SU-DHL-6 (cell line): ENCODE results near the gene SNX25.

Source experiments
- EZH2phosphoT487 ChIP-seq: fragments of 200-600 bp; sonication (generic), shearing (Covaris generic); conservative IDR thresholded peaks from 2 replicates; pipeline ENCODE4 v1.6.1; 2018; ENCODE audit warnings: mild to moderate bottlenecking, antibody characterized with exemption, low read length, moderate library complexity, mixed read lengths
- TF ChIP-seq, protein P1 (sequence below): fragments of 200-600 bp; sonication (generic); IDR thresholded peaks from one replicate; pipeline ENCODE4 v1.5.1; 2017; ENCODE audit warnings: antibody characterized with exemption, mild to moderate bottlenecking, low read length, moderate library complexity; ENCODE audit not compliant: insufficient read depth, poor library complexity, severe bottlenecking

DNA sequence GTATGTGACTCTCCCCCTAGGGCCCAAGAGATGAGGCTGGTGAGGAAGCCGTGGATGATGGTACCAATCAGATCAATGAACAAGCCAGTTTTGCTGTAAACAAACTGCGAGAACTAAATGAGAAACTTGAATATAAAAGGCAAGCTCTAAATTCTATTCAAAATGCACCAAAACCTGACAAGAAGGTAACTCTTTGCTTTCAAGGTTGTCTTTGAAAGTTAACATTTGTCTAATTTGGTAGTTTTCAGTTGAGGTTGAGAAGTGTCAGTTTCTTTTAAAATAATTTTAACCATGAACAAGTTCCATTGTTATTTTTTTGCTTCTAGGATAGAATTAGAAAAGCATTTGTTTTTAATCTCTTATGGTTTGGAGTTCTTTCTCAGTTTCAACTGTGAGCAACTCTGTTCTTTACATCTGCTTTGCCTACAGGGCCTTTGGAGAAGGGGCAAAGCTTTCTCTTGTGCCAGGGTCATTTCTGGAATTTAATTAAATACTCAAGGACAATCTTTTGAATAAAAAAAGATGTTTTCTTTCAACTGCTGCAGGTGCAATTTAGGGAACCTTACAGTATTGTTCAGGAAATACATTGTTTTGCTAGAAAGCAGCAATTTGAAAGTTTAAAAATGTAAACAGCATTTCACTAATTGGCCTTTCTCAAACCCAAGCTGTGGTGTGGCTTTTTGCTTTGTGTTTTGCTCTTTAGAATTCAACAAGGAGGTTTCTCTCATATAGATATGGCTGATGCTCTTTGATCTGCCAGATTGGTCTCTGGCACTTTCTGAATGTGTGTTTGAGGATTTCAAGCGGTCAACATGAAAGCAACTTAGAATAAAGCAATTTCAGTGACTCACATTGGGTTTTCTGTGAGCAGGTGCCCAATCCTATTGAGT, 123.4 kb downstream of the SNX25 start:
- TF ChIP-seq, protein P1, sequence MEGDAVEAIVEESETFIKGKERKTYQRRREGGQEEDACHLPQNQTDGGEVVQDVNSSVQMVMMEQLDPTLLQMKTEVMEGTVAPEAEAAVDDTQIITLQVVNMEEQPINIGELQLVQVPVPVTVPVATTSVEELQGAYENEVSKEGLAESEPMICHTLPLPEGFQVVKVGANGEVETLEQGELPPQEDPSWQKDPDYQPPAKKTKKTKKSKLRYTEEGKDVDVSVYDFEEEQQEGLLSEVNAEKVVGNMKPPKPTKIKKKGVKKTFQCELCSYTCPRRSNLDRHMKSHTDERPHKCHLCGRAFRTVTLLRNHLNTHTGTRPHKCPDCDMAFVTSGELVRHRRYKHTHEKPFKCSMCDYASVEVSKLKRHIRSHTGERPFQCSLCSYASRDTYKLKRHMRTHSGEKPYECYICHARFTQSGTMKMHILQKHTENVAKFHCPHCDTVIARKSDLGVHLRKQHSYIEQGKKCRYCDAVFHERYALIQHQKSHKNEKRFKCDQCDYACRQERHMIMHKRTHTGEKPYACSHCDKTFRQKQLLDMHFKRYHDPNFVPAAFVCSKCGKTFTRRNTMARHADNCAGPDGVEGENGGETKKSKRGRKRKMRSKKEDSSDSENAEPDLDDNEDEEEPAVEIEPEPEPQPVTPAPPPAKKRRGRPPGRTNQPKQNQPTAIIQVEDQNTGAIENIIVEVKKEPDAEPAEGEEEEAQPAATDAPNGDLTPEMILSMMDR: no peak
- TF ChIP-seq EZH2phosphoT487: no peak
